B cell (primary cell): Measurements from ENCODE around the gene PAPLN. TPM values are rescaled to one million over a fixed set of nuclear protein-coding genes. Genes with fewer than 3 reads are reported as not detected.
A peak's percentile ranks its signal among the peaks of the same experiment; 100 is the strongest.

Experiments used
- ATAC-seq: fragments of 200-7000 bp; cut with Tn5 transposase; one replicate; pipeline ENCODE4 v1.10.0; 2021; ENCODE audit warnings: low read depth, mild to moderate bottlenecking, moderate number of reproducible peaks, moderate library complexity
- CTCF ChIA-PET: fragments of 350-600 bp; sonication (Branson Sonifier 250); formaldehyde crosslinking; loops from one replicate; lab custom pipeline; 2021; ENCODE audit warnings: antibody characterized with exemption, inconsistent platforms; lab: Charles Lee
- POLR2A ChIA-PET: fragments of 350-600 bp; sonication (Branson Sonifier 250); formaldehyde crosslinking; loops from one replicate; lab custom pipeline; 2021; ENCODE audit warnings: antibody characterized with exemption; lab: Charles Lee
- DNase-seq: peaks from one replicate; pipeline ENCODE4 v3.0.0; 2013
- H2AFZ ChIP-seq: 2 replicates; pipeline ENCODE4 v1.6.1; 2012; ENCODE audit warnings: mild to moderate bottlenecking, low read depth, low read length; ENCODE audit not compliant: insufficient read depth, poor library complexity, severe bottlenecking
- H3K27ac ChIP-seq, 2 donors: 1 replicate in 1 of 2; 2 replicates in 1 of 2; pipeline ENCODE4 v1.5.1; 2012 to 2013; ENCODE audit warnings: low read length in 2 of 2, mild to moderate bottlenecking in 2 of 2, moderate library complexity in 1 of 2
- H3K27me3 ChIP-seq, 4 experiments: fragments of 200-600 bp in 1 of 4; sonication (generic) in 1 of 4; replicated peaks in 1 of 4; 1 replicate in 2 of 4; 2 replicates in 2 of 4; pipeline versions ENCODE4 v1.6.1 to v1.7.0; 2013 to 2016; ENCODE audit warnings: low read length in 3 of 4, mild to moderate bottlenecking in 2 of 4, mixed read lengths in 1 of 4, moderate library complexity in 1 of 4; ENCODE audit not compliant: insufficient read depth in 4 of 4, control insufficient read depth in 3 of 4; ENCODE audit errors: control extremely low read depth in 1 of 4
- H3K36me3 ChIP-seq, 2 experiments: replicated peaks in 1 of 2; 1 replicate in 1 of 2; 2 replicates in 1 of 2; pipeline versions ENCODE4 v1.6.1 to v1.7.1; 2013; ENCODE audit warnings: low read length in 1 of 2; ENCODE audit not compliant: insufficient read depth in 2 of 2, control insufficient read depth in 1 of 2; ENCODE audit errors: control extremely low read depth in 1 of 2, extremely low read depth in 1 of 2
- H3K4me1 ChIP-seq, 2 donors: fragments of 200-600 bp in 1 of 2; sonication (generic) in 1 of 2; 1 replicate in 1 of 2; 2 replicates in 1 of 2; pipeline versions ENCODE4 v1.5.1 to v1.6.1; 2013 to 2017; ENCODE audit warnings: low read length in 2 of 2; ENCODE audit not compliant: control insufficient read depth in 2 of 2, insufficient read depth in 2 of 2
- H3K4me2 ChIP-seq: replicated peaks from 2 replicates; pipeline ENCODE3; 2012; ENCODE audit warnings: mild to moderate bottlenecking, low read depth, low read length; ENCODE audit not compliant: poor library complexity, severe bottlenecking
- H3K4me3 ChIP-seq, 5 experiments: fragments of 200-600 bp in 1 of 5; sonication (generic) in 1 of 5; 1 replicate in 3 of 5; 2 replicates in 2 of 5; pipeline versions ENCODE4 v1.5.1 to v1.7.0; 2011 to 2016; ENCODE audit warnings: low read length in 4 of 5, mild to moderate bottlenecking in 4 of 5, low read depth in 2 of 5, control low read depth in 1 of 5, moderate library complexity in 1 of 5; ENCODE audit not compliant: insufficient read depth in 1 of 5; ENCODE audit errors: control extremely low read depth in 1 of 5, extremely low read depth in 1 of 5
- H3K79me2 ChIP-seq: fragments of 200-600 bp; sonication (generic); one replicate; pipeline ENCODE4 v1.6.0; 2016; ENCODE audit warnings: low read length; ENCODE audit not compliant: control insufficient read depth, insufficient read depth
- H3K9ac ChIP-seq: fragments of 200-600 bp; sonication (generic); 2 replicates; pipeline ENCODE4 v1.6.1; 2017; ENCODE audit warnings: mild to moderate bottlenecking, low read length, moderate library complexity
- H3K9me3 ChIP-seq, 3 donors: one replicate each; pipeline versions ENCODE4 v1.6.1 to v1.7.1; 2013; ENCODE audit warnings: low read length in 2 of 3; ENCODE audit not compliant: control insufficient read depth in 2 of 3, insufficient read depth in 1 of 3; ENCODE audit errors: control extremely low read depth in 1 of 3
- H4K20me1 ChIP-seq: 2 replicates; pipeline ENCODE4 v1.6.0; 2012; ENCODE audit warnings: mild to moderate bottlenecking, low read length; ENCODE audit not compliant: insufficient read depth, control insufficient read depth, poor library complexity, severe bottlenecking
- H3K27ac Mint-ChIP-seq: one replicate; pipeline ENCODE4 v1.8.0; 2021; ENCODE audit warnings: mixed read lengths
- H3K27me3 Mint-ChIP-seq: one replicate; pipeline ENCODE4 v1.8.0; 2021; ENCODE audit warnings: mixed read lengths
- H3K4me1 Mint-ChIP-seq: one replicate; pipeline ENCODE4 v1.8.0; 2021; ENCODE audit warnings: mixed read lengths
- H3K4me3 Mint-ChIP-seq: one replicate; pipeline ENCODE4 v1.8.0; 2021; ENCODE audit warnings: mixed read lengths
- H3K9me3 Mint-ChIP-seq: one replicate; pipeline ENCODE4 v1.8.0; 2022; ENCODE audit warnings: mixed read lengths; ENCODE audit not compliant: insufficient read depth
- EZH2 ChIP-seq: IDR thresholded peaks from 2 replicates; pipeline ENCODE4 v1.6.1; 2012; ENCODE audit warnings: borderline replicate concordance, low read depth, mild to moderate bottlenecking, moderate library complexity, low read length; ENCODE audit not compliant: insufficient read depth, poor library complexity, severe bottlenecking
- WGBS: methylation state at CpG from one replicate; pipeline ENCODE4 v1.1.5; 2013; ENCODE audit warnings: missing lambda C conversion rate; ENCODE audit not compliant: insufficient coverage; 5-methylcytosine and 5-hydroxymethylcytosine counted together
- intact Hi-C: fragments of 100-400 bp; cut with micrococcal nuclease; formaldehyde crosslinking; loops from one replicate; pipeline ENCODE4 v1.10.0; 2022
- polyA plus RNA-seq: library from polyadenylated mRNA; depleted of rRNA; stranded (reverse); fragments of >200 nt; gene quantifications from 2 replicates; pipeline ENCODE4 v1.2.3, GENCODE V29; 2012
- total RNA-seq, 2 donors: library from RNA; stranded (reverse); fragments of 120-200 nt in 1 of 2; gene quantifications; 1 replicate in 1 of 2; 2 replicates in 1 of 2; pipeline versions ENCODE4 v1.2.3 to v1.2.4, GENCODE V29; 2013 to 2022
- TF ChIP-seq, protein P1 (sequence below): fragments of 200-600 bp; IDR thresholded peaks from one replicate; pipeline ENCODE4 v1.8.0; 2022; ENCODE audit warnings: antibody characterized with exemption, mild to moderate bottlenecking

The PAPLN gene
- total and polyA plus RNA-seq, 2 donors (not counting 1 experiment from before 2014, with no cell fraction given): 0.69 to 1.5 TPM

DNA sequence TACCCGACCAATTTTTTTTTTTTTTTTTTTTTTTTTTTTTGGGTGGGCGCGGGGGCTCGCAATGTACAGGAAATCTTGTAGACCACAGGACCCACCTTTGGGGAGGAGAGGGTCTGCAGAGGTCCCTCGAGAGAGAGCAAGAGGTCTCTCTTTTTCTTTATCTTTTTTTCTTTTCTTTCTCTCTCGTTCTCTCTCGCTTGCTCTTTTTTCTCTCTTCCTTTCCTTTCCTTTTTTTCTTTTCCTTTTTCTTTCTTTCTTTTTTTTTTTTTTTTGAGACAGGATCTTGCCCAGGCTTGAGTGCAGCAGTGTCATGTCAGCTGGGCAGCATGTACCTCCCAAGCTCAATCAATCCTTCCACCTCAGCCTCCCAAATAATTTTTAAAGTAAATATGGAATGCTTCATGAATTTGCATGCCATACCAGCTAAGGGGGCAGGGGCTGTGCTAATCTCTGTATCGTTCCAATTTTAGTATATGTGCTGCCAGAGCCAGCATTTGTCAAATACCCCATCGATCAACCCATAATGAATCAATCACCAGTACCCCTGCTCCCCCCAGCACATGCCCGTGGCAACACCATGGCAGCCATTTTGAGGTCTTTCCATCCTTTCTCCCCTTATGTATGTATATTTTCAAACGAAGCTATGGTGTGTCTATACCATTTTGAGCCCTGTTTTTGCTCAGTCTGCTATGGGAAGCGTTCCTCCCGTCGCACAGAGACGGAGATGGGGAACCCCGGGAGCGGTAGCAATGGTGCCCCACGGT is 9.3 kb downstream of the PAPLN start:
- Histone ChIP-seq H4K20me1 (no peaks in the 10 kb centered on the region), H3K4me1 (peaks cover 49 to 64% of the 10 kb centered on the region in 2 donors), H3K4me2 (peak overlapping the region; percentile 96), H2AFZ (peak overlapping the region; percentile 86), H3K9ac (peak overlapping the region; percentile 69), H3K4me3 (peak overlapping the region in 4 of 5 experiments; percentile 63 to 70 (median 66)), H3K79me2 (no peaks in the 10 kb centered on the region), H3K27me3 (peaks cover 0 to 17% (median 5%) of the 10 kb centered on the region in 4 experiments), H3K36me3 (no peaks in the 10 kb centered on the region), H3K27ac (no peak overlapping the region), H3K9me3 (peaks cover 0 to 4% (median 0%) of the 10 kb centered on the region in 3 donors)
- Mint-ChIP-seq H3K4me1 (peaks cover 62% of the 10 kb centered on the region), H3K27ac (no peak overlapping the region), H3K9me3 (no peaks in the 10 kb centered on the region), H3K4me3 (peak overlapping the region; percentile 75), H3K27me3 (peaks cover 16% of the 10 kb centered on the region)
- POLR2A ChIA-PET: interaction anchor here (0.7 kb wide), 1 partner anchor 23 kb away, joined by 6 read pairs; no protein-coding TSS in a partner anchor
- TF ChIP-seq, protein P1, sequence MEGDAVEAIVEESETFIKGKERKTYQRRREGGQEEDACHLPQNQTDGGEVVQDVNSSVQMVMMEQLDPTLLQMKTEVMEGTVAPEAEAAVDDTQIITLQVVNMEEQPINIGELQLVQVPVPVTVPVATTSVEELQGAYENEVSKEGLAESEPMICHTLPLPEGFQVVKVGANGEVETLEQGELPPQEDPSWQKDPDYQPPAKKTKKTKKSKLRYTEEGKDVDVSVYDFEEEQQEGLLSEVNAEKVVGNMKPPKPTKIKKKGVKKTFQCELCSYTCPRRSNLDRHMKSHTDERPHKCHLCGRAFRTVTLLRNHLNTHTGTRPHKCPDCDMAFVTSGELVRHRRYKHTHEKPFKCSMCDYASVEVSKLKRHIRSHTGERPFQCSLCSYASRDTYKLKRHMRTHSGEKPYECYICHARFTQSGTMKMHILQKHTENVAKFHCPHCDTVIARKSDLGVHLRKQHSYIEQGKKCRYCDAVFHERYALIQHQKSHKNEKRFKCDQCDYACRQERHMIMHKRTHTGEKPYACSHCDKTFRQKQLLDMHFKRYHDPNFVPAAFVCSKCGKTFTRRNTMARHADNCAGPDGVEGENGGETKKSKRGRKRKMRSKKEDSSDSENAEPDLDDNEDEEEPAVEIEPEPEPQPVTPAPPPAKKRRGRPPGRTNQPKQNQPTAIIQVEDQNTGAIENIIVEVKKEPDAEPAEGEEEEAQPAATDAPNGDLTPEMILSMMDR: no peak
- no peak for TF ChIP-seq EZH2
- WGBS: 91% methylated on average over 7 of the region's 18 CpGs
- intact Hi-C loops: loop anchor here (5.0 kb wide), 1 partner anchor 211 kb away; the partner anchor contains the start of gene NUMB
- CTCF ChIA-PET: no interaction called here
- DNase-seq (no peak), ATAC-seq (no peak)
